Kidney (tissue), 14 donors: ENCODE data around the gene MMRN2. TPM values are rescaled to one million over a fixed set of nuclear protein-coding genes. Genes with fewer than 3 reads are reported as not detected.

Source experiments
- DNase-seq, 5 donors: peaks; one replicate each; pipeline ENCODE4 v3.0.0-alpha.2; 2013 to 2020
- FAIRE-seq: peaks from 2 replicates; lab custom pipeline; 2012; peaks lifted over from hg19 to GRCh38; lab: Jason Lieb, UNC
- H3K27ac ChIP-seq, 2 donors: one replicate each; pipeline ENCODE4 v1.7.0; 2013; ENCODE audit warnings: low read depth in 2 of 2, low read length in 2 of 2, inconsistent platforms in 1 of 2
- H3K27me3 ChIP-seq: one replicate; pipeline ENCODE4 v1.7.1; 2013; ENCODE audit warnings: low read length, inconsistent platforms; ENCODE audit not compliant: control insufficient read depth, insufficient read depth
- H3K36me3 ChIP-seq, 3 donors: one replicate each; pipeline versions ENCODE4 v1.7.0 to v1.7.1; 2013; ENCODE audit warnings: low read length in 3 of 3, control low read depth in 1 of 3, inconsistent platforms in 1 of 3; ENCODE audit not compliant: insufficient read depth in 3 of 3, control insufficient read depth in 2 of 3
- H3K4me1 ChIP-seq, 3 donors: one replicate each; pipeline versions ENCODE4 v1.7.0 to v1.7.1; 2013; ENCODE audit warnings: low read length in 3 of 3, inconsistent platforms in 1 of 3, low read depth in 1 of 3; ENCODE audit not compliant: control insufficient read depth in 2 of 3, insufficient read depth in 2 of 3
- H3K4me3 ChIP-seq, 3 donors: one replicate each; pipeline versions ENCODE4 v1.7.0 to v1.8.1; 2013; ENCODE audit warnings: low read length in 3 of 3, control low read depth in 1 of 3, inconsistent platforms in 1 of 3
- H3K9ac ChIP-seq, 3 donors: one replicate each; pipeline versions ENCODE4 v1.7.0 to v1.7.1; 2013; ENCODE audit warnings: low read length in 3 of 3, control low read depth in 1 of 3, inconsistent platforms in 1 of 3
- H3K9me3 ChIP-seq, 3 donors: one replicate each; pipeline versions ENCODE4 v1.7.0 to v1.7.1; 2013; ENCODE audit warnings: low read length in 3 of 3, control low read depth in 1 of 3, inconsistent platforms in 1 of 3; ENCODE audit not compliant: control insufficient read depth in 2 of 3, insufficient read depth in 1 of 3
- CTCF ChIP-seq: IDR thresholded peaks from 3 replicates; pipeline ENCODE4 v1.5.1; 2012; ENCODE audit warnings: mild to moderate bottlenecking, moderate library complexity, borderline replicate concordance; ENCODE audit not compliant: insufficient read depth; ENCODE audit errors: extremely low read depth
- intact Hi-C: fragments of 100-400 bp; cut with DNase I; formaldehyde crosslinking; loops from one replicate; pipeline ENCODE4 v1.11.1; 2022
- polyA plus RNA-seq: library from polyadenylated mRNA; stranded (reverse); fragments of 350-450 nt; fragmentation: Illumina TruSeq; extraction: RNeasy Lipid Tissue Mini Kit (QIAGEN cat#74804); gene quantifications from one replicate; pipeline ENCODE4 v1.2.3, GENCODE V29; 2014; ENCODE audit warnings: low read depth, low replicate concordance; ENCODE audit not compliant: insufficient read depth
- total RNA-seq: library from RNA; stranded (reverse); fragmentation: NEBNext Ultra II Directional; extraction: Animal tissue kit (Norgen Biotek cat#: 25700); gene quantifications from one replicate; pipeline ENCODE4 v1.2.1, GENCODE V29; 2021
- donor health status: control.
- donor health status: control.
- donor health status: control.
- donor health status: control.
- donor health status: control.
- donor health status: DM: yes; HTN: yes; CAD: no.
- donor health status: Normal renal cell carcinoma (clear cell type).

The MMRN2 gene
- total and polyA plus RNA-seq, 2 donors from 2014 or later = 19.9 to 65.9 TPM

GRCh38 chr10:86960003-86960862 lies 2.8 kb upstream of the MMRN2 start:
- no peak overlapping the region for H3K4me3 ChIP-seq
- H3K9me3 ChIP-seq = no peaks in the 10 kb centered on the region
- no peaks in the 10 kb centered on the region for H3K27me3 ChIP-seq
- H3K9ac ChIP-seq = no peak overlapping the region
- TF ChIP-seq CTCF = peak; percentile 83
- H3K36me3 ChIP-seq = no peaks in the 10 kb centered on the region
- peaks cover 0 to 24% (median 6%) of the 10 kb centered on the region in 3 donors for H3K4me1 ChIP-seq
- FAIRE-seq (no peak), DNase-seq (peak in 3 of 5 donors; percentile 70 to 76 (median 71))
- intact Hi-C loops = no loop called here
- no peak overlapping the region for H3K27ac ChIP-seq

- intact Hi-C loops = no loop called here
- Histone ChIP-seq H3K4me3 (no peak overlapping the region), H3K36me3 (no peaks in the 10 kb centered on the region), H3K9me3 (no peaks in the 10 kb centered on the region), H3K27me3 (no peaks in the 10 kb centered on the region), H3K27ac (peak overlapping the region in 1 of 2 donors; percentile 78), H3K4me1 (peaks cover 0 to 30% (median 7%) of the 10 kb centered on the region in 3 donors), H3K9ac (no peak overlapping the region)
- TF ChIP-seq CTCF = no peak
- no peak for FAIRE-seq
- DNase-seq = no peak
Observed at GRCh38 chr10:86959737-86960002, 2.3 kb upstream of the MMRN2 start.

GRCh38 chr10:86958901-86959736 lies 1.7 kb upstream of the MMRN2 start:
- FAIRE-seq = no peak
- intact Hi-C loops = no loop called here
- Histone ChIP-seq H3K9ac (peak overlapping the region in 2 of 3 donors; percentile 32 to 40), H3K36me3 (no peaks in the 10 kb centered on the region), H3K27ac (peak overlapping the region; percentile 67 to 83), H3K4me3 (peak overlapping the region in 1 of 3 donors; percentile 39), H3K9me3 (no peaks in the 10 kb centered on the region), H3K27me3 (no peaks in the 10 kb centered on the region), H3K4me1 (peaks cover 0 to 35% (median 7%) of the 10 kb centered on the region in 3 donors)
- peak; percentile 76 to 85 (median 82) for DNase-seq
- no peak for TF ChIP-seq CTCF
